ENCODE data around the gene P3H2. TPM values are rescaled to one million over a fixed set of nuclear protein-coding genes. Genes with fewer than 3 reads are reported as not detected.
"Not testable (repeated sequence)": the region's sequence is repeated elsewhere in the genome, so short reads cannot be mapped to it uniquely, and the experiment has no call there.

Gene P3H2
- total and polyA plus RNA-seq, 2 of the 4 experiments (the other 2 are of a cell fraction) = 54.7 to 64.3 TPM

DNA sequence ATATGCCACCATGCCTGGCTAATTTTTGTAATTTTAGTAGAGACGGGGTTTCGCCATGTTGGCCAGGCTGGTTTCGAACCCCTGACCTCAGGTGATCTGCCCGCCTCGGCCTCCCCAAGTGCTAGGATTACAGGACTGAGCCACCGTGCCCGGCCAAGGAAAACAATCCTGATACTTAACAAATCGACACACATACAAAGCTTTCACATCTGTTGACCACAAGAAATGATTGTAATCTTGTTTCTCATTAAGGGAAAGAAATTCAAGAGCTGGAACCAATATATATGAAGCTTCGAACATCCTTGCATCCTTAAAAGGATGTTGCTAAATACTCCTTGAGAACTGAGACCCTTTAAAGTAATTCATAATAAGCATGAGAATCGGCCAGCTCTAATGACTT lies 159.6 kb downstream of the P3H2 start:
- H3K27me3 ChIP-seq (ENCODE audit: control insufficient read depth, insufficient read depth, low read length); dilution Hi-C loops (cut with HindIII; ENCODE audit: low sequenced_read_pairs, unreplicated experiment); H4K91ac ChIP-seq (ENCODE audit: insufficient read depth, low read depth, low read length); H3K4me1 ChIP-seq (ENCODE audit: control insufficient read depth, insufficient read depth, low read length); H2AFZ ChIP-seq (replicated peaks; ENCODE audit: low read length, poor library complexity); H3K9ac ChIP-seq (ENCODE audit: low read depth, low read length); H3K4ac ChIP-seq (ENCODE audit: low read depth, low read length); H4K5ac ChIP-seq (ENCODE audit: low read depth, low read length); H3K9me3 ChIP-seq (ENCODE audit: control insufficient read depth, insufficient read depth, low read length); H3K4me3 ChIP-seq (ENCODE audit: insufficient read depth, low read depth, low read length); H4K20me1 ChIP-seq (ENCODE audit: insufficient read depth, low read length); H2BK120ac ChIP-seq (ENCODE audit: low read depth, low read length); H2BK20ac ChIP-seq (ENCODE audit: low read depth, low read length); H3K79me1 ChIP-seq (ENCODE audit: low read depth in 1 of 2, low read length in 2 of 2); H3K18ac ChIP-seq (ENCODE audit: low read depth, low read length); H3K36me3 ChIP-seq (ENCODE audit: control insufficient read depth, insufficient read depth, low read length); ATAC-seq (ENCODE audit: low read depth); H4K8ac ChIP-seq (ENCODE audit: low read depth in 2 of 2, low read length in 2 of 2); H2BK15ac ChIP-seq (ENCODE audit: low read depth, low read length); BruUV-seq (replicated peaks); H3K9me1 ChIP-seq (ENCODE audit: insufficient read depth, low read length); H2BK5ac ChIP-seq (ENCODE audit: low read depth, low read length, poor library complexity, severe bottlenecking); H3K23ac ChIP-seq (ENCODE audit: low read depth, low read length); H3K27ac ChIP-seq (ENCODE audit: insufficient read depth, low read length); H2AK9ac ChIP-seq (replicated peaks; ENCODE audit: low read depth, low read length, poor library complexity); H3K4me2 ChIP-seq (ENCODE audit: low read depth, low read length); DNase-seq; H2AK5ac ChIP-seq (ENCODE audit: low read depth, low read length); H3K14ac ChIP-seq (replicated peaks; ENCODE audit: low read depth, low read length); H3K56ac ChIP-seq (ENCODE audit: extremely low read depth, insufficient read depth, low read length): not testable (repeated sequence)
- CTCF ChIA-PET = interaction anchor here (0.6 to 2.8 kb wide), 29 partner anchors 9 to 736 kb away, joined by 3 to 13 read pairs (median 4); partner anchors contain the start of genes CLDN1 and P3H2
- POLR2A ChIA-PET (ENCODE audit: unreplicated experiment) = interaction anchor here (0.5 kb wide), 1 partner anchor 1573 kb away, joined by 3 read pairs; no protein-coding TSS in a partner anchor
- in situ Hi-C loops (cut with MboI; ENCODE audit: low sequenced_read_pairs) (loop anchor here (5.0 to 10.0 kb wide), 4 partner anchors 236 to 734 kb away; partner anchors contain the start of gene CLDN1), intact Hi-C loops (cut with micrococcal nuclease) (loop anchor here (1.0 to 5.0 kb wide), 6 partner anchors 240 to 736 kb away; partner anchors contain the start of gene CLDN1)
- WGBS, 2 experiments (ENCODE audit: extremely low coverage in 2 of 2, insufficient read length in 1 of 2) = 100% methylated on average over 3 of the region's 10 CpGs; no CpG with 5 or more reads in 1 of the 2 experiments

Measured in IMR-90 (cell line).